ENCODE data around the gene ADAMTSL4.

- TF ChIP-seq POLR2A (IDR thresholded peaks at IDR 0.05) (no peak), CTCF (IDR thresholded peaks at IDR 0.05) (no peak)
Measured at GRCh38 chr1:150530491-150531159, 18.6 kb upstream of the ADAMTSL4 start.
